GM23338 (cell line): ENCODE results near the gene CCNYL1. TPM values are rescaled to one million over a fixed set of nuclear protein-coding genes. Genes with fewer than 3 reads are reported as not detected.

Source experiments
- ATAC-seq: fragments of 200-7000 bp; cut with Tn5 transposase; 3 replicates; pipeline ENCODE4 v1.9.1; 2020
- DNase-seq: peaks from one replicate; pipeline ENCODE4 v3.0.0-alpha.2; 2015; ENCODE audit warnings: low spot score
- H2AFZ ChIP-seq: fragments of 200-600 bp; sonication (generic); 2 replicates; pipeline ENCODE4 v1.8.0; 2016; ENCODE audit warnings: antibody characterized with exemption, mild to moderate bottlenecking, moderate library complexity
- H3F3A ChIP-seq: fragments of 200-600 bp; sonication (generic); replicated peaks from 2 replicates; pipeline ENCODE4 v1.8.0; 2017; ENCODE audit warnings: antibody characterized with exemption, mixed run types, low read depth
- H3K27ac ChIP-seq: fragments of 200-600 bp; sonication (generic); 2 replicates; pipeline ENCODE4 v1.6.1; 2016; ENCODE audit warnings: low read depth
- H3K27me3 ChIP-seq: fragments of 200-600 bp; sonication (generic); 2 replicates; pipeline ENCODE4 v1.8.0; 2016; ENCODE audit warnings: mild to moderate bottlenecking, mixed run types, moderate library complexity; ENCODE audit not compliant: insufficient read depth
- H3K36me3 ChIP-seq: fragments of 200-600 bp; sonication (generic); 2 replicates; pipeline ENCODE4 v1.8.0; 2016; ENCODE audit warnings: mild to moderate bottlenecking; ENCODE audit not compliant: insufficient read depth
- H3K4me1 ChIP-seq: fragments of 200-600 bp; sonication (generic); 2 replicates; pipeline ENCODE4 v1.8.0; 2016; ENCODE audit warnings: mild to moderate bottlenecking, moderate library complexity; ENCODE audit not compliant: insufficient read depth
- H3K4me2 ChIP-seq: fragments of 200-600 bp; sonication (generic); 2 replicates; pipeline ENCODE4 v1.7.1; 2017; ENCODE audit warnings: mixed run types
- H3K4me3 ChIP-seq: fragments of 200-600 bp; sonication (generic); 2 replicates; pipeline ENCODE4 v1.6.1; 2016; ENCODE audit warnings: mixed run types
- H3K79me2 ChIP-seq: fragments of 200-600 bp; sonication (generic); replicated peaks from 2 replicates; pipeline ENCODE4 v1.8.0; 2017; ENCODE audit warnings: mild to moderate bottlenecking; ENCODE audit not compliant: insufficient read depth
- H3K9me2 ChIP-seq: fragments of 200-600 bp; sonication (generic); 2 replicates; pipeline ENCODE4 v1.8.0; 2017; ENCODE audit not compliant: insufficient read depth
- H4K20me1 ChIP-seq: fragments of 200-600 bp; sonication (generic); replicated peaks from 2 replicates; pipeline ENCODE4 v1.8.0; 2017; ENCODE audit warnings: mild to moderate bottlenecking; ENCODE audit not compliant: insufficient read depth
- H3K27ac Mint-ChIP-seq: 2 replicates; pipeline ENCODE4 v1.8.0; 2020; ENCODE audit warnings: inconsistent platforms, mild to moderate bottlenecking, moderate library complexity, mixed read lengths
- H3K27me3 Mint-ChIP-seq: 3 replicates; pipeline ENCODE4 v1.8.0; 2022; ENCODE audit warnings: low read depth, mild to moderate bottlenecking, moderate library complexity, mixed read lengths, inconsistent platforms; ENCODE audit not compliant: insufficient read depth, poor library complexity
- H3K36me3 Mint-ChIP-seq: 3 replicates; pipeline ENCODE4 v1.8.0; 2021; ENCODE audit warnings: low read depth, mild to moderate bottlenecking, inconsistent platforms, moderate library complexity, mixed read lengths
- H3K4me1 Mint-ChIP-seq: 3 replicates; pipeline ENCODE4 v1.8.0; 2020; ENCODE audit warnings: mild to moderate bottlenecking, inconsistent platforms, mixed read lengths
- H3K4me3 Mint-ChIP-seq: 3 replicates; pipeline ENCODE4 v1.8.0; 2021; ENCODE audit warnings: moderate library complexity, mild to moderate bottlenecking, inconsistent platforms, mixed read lengths
- H3K9me3 Mint-ChIP-seq: 3 replicates; pipeline ENCODE4 v1.8.0; 2020; ENCODE audit warnings: moderate library complexity, mild to moderate bottlenecking, inconsistent platforms, mixed read lengths
- CREB1 ChIP-seq: fragments of 250-450 bp; sonication (Bioruptor Pico); IDR thresholded peaks from 2 replicates; pipeline ENCODE4 v1.5.0; 2020; ENCODE audit warnings: low read depth, mild to moderate bottlenecking, moderate library complexity
- CTCF ChIP-seq, 2 experiments: fragments of 200-600 bp in 1 of 2; sonication (generic) in 1 of 2; conservative IDR thresholded peaks; 2 replicates each; pipeline versions ENCODE4 v1.5.1 to v1.6.1; 2016 to 2017; ENCODE audit warnings: antibody characterized with exemption in 2 of 2, low read depth in 2 of 2, mild to moderate bottlenecking in 2 of 2, moderate library complexity in 1 of 2
- ETS1 ChIP-seq: IDR thresholded peaks from 2 replicates; pipeline ENCODE4 v1.6.1; 2016; ENCODE audit warnings: antibody characterized with exemption
- EZH2 ChIP-seq: fragments of 200-600 bp; sonication (generic); IDR thresholded peaks from one replicate; pipeline ENCODE4 v1.8.0; 2017; ENCODE audit warnings: antibody characterized with exemption, mild to moderate bottlenecking, low read depth; ENCODE audit not compliant: unreplicated experiment
- EZH2phosphoT487 ChIP-seq: fragments of 200-600 bp; sonication (generic); IDR thresholded peaks from one replicate; pipeline ENCODE4 v1.8.1; 2018; ENCODE audit warnings: antibody characterized with exemption; ENCODE audit not compliant: unreplicated experiment
- JUNB ChIP-seq: IDR thresholded peaks from one replicate; pipeline ENCODE4 v1.6.1; 2016; ENCODE audit warnings: antibody characterized with exemption; ENCODE audit not compliant: unreplicated experiment
- NANOG ChIP-seq: IDR thresholded peaks from 2 replicates; pipeline ENCODE4 v1.6.1; 2016; ENCODE audit warnings: antibody characterized with exemption, borderline replicate concordance
- POLR2AphosphoS5 ChIP-seq: IDR thresholded peaks from 2 replicates; pipeline ENCODE4 v1.6.1; 2016; ENCODE audit warnings: antibody characterized with exemption, low read depth
- REST ChIP-seq: IDR thresholded peaks from one replicate; pipeline ENCODE4 v1.6.1; 2018; ENCODE audit warnings: antibody characterized with exemption; ENCODE audit not compliant: unreplicated experiment
- STAT1 ChIP-seq: IDR thresholded peaks from one replicate; pipeline ENCODE4 v1.6.1; 2016; ENCODE audit warnings: antibody characterized with exemption; ENCODE audit not compliant: unreplicated experiment
- ZNF114 ChIP-seq: fragments of 250-450 bp; sonication (Bioruptor Pico); IDR thresholded peaks from 2 replicates; pipeline ENCODE4 v1.5.0; 2020; ENCODE audit warnings: mild to moderate bottlenecking, moderate library complexity
- ZNF331 ChIP-seq: fragments of 250-450 bp; sonication (Bioruptor Pico); IDR thresholded peaks from 2 replicates; pipeline ENCODE4 v1.5.0; 2020; ENCODE audit warnings: low read depth, mild to moderate bottlenecking, moderate library complexity
- ZNF462 ChIP-seq: fragments of 250-450 bp; sonication (Bioruptor Pico); IDR thresholded peaks from 2 replicates; pipeline ENCODE4 v1.5.0; 2020; ENCODE audit warnings: mild to moderate bottlenecking, moderate library complexity
- polyA plus RNA-seq: library from polyadenylated mRNA; unstranded; fragments of >200 nt; fragmentation: Nextera tagmentation; extraction: Ambion mirVana; gene quantifications from 2 replicates; pipeline ENCODE4 v1.2.1, GENCODE V29; 2016
- total RNA-seq: library from RNA; depleted of rRNA; stranded (reverse); fragments of >200 nt; shearing (Covaris generic); gene quantifications from 2 replicates; pipeline ENCODE4 v1.2.3, GENCODE V29; 2014

Gene CCNYL1
- total and polyA plus RNA-seq, 2 experiments from 2014 or later, result 19.6 to 32.1 TPM

GRCh38 chr2:207694811-207695281 is 16.6 kb upstream of the CCNYL1 start:
- Histone ChIP-seq H3K4me1 (no peaks in the 10 kb centered on the region), H3K79me2 (no peaks in the 10 kb centered on the region), H3K36me3 (no peaks in the 10 kb centered on the region), H3K27ac (no peak overlapping the region), H3K4me3 (no peak overlapping the region), H3F3A (no peaks in the 10 kb centered on the region), H4K20me1 (no peaks in the 10 kb centered on the region), H3K4me2 (no peak overlapping the region), H3K9me2 (no peaks in the 10 kb centered on the region), H2AFZ (peak overlapping the region; percentile 79), H3K27me3 (no peaks in the 10 kb centered on the region)
- peaks cover 4% of the 10 kb centered on the region for H3K27me3 Mint-ChIP-seq
- H3K27ac Mint-ChIP-seq, result no peak overlapping the region
- no peaks in the 10 kb centered on the region for H3K9me3 Mint-ChIP-seq
- TF ChIP-seq CREB1 (CRISPR knock-in tag), result no peak
- TF ChIP-seq NANOG, result no peak
- TF ChIP-seq STAT1, result no peak
- no peak for TF ChIP-seq EZH2phosphoT487
- TF ChIP-seq ETS1, result no peak
- no peak for TF ChIP-seq ZNF114
- no peak for TF ChIP-seq REST
- no peak for TF ChIP-seq EZH2
- TF ChIP-seq CTCF (conservative IDR thresholded peaks at IDR 0.05; ENCODE audit: low read depth in 2 of 2), result no peak
- no peak for TF ChIP-seq JUNB
- TF ChIP-seq ZNF462 (CRISPR knock-in tag), result no peak
- no peak for TF ChIP-seq ZNF331 (CRISPR knock-in tag)
- TF ChIP-seq POLR2AphosphoS5, result no peak
- DNase-seq, result no peak
- no peak overlapping the region for H3K4me3 Mint-ChIP-seq
- peaks cover 3% of the 10 kb centered on the region; the same call in 1 of the 3 replicates for H3K4me1 Mint-ChIP-seq
- no peaks in the 10 kb centered on the region for H3K36me3 Mint-ChIP-seq
- ATAC-seq, result no peak
